NAMALWA (cell line): ENCODE data around the gene ZNF445.
"Not testable (repeated sequence)": the region's sequence is repeated elsewhere in the genome, so short reads cannot be mapped to it uniquely, and the experiment has no call there.

Experiments
- DNase-seq: peaks from one replicate; pipeline ENCODE4 v3.0.0-alpha.2; 2015; ENCODE audit warnings: low spot score

The ZNF445 gene

DNA sequence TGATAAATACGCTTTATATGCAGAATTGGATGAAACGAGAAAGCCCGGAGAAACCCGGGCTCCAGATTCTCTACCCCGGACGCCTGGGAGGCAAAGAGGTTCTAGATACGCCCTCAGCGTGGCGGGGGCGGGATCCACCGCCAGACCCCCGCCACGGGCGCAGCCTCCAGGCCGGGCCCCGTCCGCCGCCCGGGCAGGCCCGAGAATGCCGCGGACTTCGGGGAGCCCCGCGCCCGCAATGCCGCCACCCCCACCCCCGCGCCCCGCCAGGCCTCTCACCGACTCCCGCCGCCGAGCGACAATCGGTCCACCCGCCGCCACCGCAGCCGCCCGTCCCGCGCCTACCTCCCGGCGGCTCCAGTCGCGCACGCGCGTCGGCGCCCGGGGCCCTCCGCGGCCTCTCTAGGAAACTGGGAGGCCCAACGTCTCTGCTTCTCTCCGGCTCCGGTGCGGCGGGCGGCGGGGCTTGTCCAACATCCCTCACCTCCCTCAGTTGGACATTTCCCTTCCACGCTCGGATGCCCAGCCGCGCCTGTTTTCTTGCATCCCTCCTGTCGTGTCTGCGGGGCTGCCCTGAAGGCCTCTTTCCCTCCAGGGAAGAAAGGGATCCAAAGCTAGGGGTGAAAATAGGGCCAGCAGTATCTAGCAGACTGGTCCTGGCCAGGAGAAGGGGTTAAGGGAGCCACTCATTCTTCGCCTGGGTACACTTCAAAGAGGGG, at the start of gene ZNF445:
Gene ZNF445 (minus strand): TSS at position 359 of the 719 bp plus-strand sequence. CDS start 22,121 bp downstream, outside the sequence.
- peak; percentile 74 for DNase-seq

DNA sequence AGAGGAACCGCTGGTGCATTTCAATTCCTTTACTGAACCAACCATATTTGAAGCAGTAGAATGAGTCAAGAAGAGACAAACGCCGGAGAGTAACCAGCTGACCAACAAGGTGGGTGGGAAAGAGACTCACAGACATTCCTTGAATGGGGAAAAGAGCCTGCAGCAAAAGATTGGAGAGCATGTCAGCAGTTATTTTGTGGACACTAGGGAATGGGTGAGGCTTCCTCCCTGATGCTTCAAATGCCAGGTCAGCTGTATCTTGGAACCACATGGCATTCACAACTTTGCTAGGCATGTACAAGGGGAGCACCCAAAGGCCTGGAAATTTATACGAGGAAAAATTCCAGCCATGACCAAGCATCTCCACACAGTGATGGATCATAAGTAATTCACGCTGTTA, 47.6 kb upstream of the ZNF445 start:
- no peak for DNase-seq

DNA sequence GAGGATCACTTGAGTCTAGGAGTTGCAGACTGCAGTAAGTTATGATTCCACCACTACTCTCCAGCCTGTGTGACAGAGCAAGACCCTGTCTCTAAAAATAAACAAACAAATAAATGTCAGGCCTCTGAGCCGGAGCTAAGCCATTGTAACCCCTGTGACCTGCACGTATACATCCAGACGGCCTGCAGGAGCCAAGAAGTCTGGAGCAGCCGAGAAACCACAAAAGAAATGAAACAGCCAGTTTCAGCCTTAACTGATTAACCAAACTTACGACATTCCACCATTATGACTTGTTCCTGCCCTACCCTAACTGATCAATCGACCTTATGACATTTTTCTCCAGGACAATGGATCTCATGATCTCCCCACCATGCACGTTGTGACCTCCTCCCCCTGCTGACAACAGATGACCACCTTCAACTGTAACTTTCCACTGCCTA, 45.0 kb upstream of the ZNF445 start:
- DNase-seq, result no peak

DNA sequence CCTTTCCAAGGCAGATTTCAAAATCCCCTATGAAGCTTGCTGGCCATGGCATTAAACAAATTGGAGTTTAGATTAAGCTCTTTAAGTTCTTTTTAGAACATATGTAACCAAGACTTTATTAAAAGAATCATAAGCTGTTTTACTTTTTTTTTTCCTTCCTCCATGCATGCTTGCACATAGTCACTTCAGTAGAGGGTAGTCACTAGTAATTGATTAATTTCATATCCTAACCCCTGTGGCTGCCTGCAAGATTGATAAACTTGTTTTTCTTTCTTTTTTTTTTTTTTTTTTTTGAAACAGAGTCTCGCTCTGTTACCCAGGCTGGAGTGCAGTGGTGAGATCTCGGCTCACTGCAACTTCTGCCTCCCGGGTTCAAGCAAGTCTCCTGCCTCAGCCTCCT, 44.3 kb upstream of the ZNF445 start:
- no peak for DNase-seq

DNA sequence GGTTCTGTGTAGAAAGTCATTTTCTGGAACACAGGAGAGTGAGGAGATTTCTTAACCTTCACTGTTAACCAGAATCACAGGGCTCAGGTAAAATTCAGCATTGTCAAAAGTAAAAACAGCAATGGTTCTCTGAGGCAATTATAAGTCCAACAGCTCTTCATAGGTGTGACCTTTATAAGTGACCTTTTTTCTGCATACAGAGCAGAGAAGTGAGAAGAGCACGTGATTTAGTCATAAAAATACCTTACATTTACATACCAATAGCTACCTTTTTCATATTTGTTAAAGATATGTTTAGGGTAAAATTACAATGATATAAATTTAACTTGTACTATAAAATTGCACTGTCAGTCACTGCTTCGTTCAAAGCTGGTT, 41.3 kb upstream of the ZNF445 start:
- no peak for DNase-seq

DNA sequence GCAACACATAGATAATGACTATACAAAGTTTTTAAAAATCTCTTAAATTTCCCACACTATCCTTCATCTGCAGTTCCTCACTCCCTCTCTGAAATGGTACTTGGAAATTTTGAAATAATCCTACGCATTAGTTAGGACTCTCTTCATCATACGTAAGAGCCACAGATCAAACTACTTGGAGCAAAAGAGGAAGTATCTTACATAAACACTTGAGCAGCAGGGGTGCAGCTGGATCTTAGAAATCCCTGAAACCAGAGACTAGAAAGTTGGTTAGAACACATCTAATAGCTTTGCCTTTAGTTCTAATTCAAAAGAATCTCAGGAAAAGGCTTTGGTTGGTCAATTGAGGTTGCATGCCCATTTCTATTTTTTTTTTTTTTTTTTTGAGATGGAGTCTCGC, 38.8 kb upstream of the ZNF445 start:
- peak; percentile 11 for DNase-seq

DNA sequence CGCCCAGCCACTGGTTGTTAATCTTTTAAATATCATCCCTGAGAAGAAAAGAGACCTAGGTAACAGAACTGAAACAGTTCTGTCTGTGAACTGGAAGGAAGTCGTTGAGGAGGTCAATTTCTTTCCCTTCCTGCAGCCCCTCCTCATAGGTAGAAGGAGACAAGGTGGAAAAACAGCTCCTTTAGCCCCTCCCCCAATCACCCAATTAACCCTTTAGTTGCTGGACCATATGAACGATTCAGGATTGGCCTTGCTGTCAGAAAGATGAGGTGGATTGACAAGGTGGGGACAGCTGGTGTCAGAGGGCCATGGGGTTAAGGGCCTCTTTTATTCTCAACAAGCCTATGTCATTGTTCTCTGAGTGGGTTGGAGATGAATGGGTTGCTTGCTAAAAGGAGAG, 36.0 kb upstream of the ZNF445 start:
- DNase-seq, result no peak

DNA sequence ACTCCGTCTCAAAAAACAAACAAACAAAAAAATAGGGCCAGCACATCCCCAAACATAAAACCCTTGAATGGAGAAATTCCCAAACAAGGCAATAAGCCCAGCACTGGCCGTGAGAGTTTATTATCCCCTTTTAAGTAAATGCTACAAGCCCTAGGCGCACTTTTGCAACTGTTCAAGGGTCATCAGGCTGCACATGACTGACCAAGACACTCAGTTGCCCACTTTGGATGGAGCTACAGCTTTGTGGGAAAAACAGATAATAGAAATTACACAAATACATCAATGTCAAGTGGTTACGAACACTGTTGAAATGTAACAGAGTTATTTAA, 33.7 kb upstream of the ZNF445 start:
- no peak for DNase-seq

DNA sequence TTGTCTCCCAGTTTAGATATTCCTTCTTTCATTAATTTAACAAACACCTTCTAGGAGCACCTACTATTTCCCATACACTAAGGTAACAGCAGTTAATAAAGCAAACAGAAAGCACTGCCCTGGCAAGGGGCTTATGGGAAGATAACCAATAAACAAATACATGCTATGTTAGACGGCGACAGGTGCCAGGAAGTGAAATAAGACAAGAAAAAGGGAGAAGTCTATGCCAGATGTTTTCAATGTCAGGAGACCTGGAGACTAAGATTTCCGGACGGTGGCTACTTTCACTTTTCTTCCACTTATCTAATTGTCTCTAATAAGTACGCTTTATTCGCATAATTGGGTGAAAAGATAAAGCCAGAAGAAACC, 32.5 kb upstream of the ZNF445 start:
- DNase-seq, result peak; percentile 78

DNA sequence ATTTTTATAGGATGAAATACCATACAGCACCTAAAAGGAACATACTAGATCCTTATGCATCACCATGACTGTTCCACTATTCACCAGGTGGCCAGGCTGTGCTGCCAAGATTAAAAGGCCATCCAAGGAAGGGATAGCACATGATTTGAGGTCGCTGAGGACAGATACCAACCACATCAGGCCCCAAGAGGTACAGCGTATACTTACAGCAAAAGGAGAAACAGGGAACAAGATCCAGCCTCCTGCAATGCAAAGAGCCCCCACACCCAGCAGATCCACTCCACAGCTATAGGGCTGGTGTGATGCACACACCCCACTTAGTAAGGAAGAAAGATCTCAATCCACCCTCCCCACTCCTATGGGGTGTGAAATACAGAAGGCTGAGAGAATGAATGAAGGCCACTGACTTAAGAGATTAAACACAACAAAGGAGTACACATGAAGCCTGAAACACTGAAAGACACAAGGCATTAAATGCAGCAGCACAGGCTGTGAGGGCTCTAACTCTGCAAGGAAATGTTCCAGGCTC, 32.0 kb upstream of the ZNF445 start:
- no peak for DNase-seq

DNA sequence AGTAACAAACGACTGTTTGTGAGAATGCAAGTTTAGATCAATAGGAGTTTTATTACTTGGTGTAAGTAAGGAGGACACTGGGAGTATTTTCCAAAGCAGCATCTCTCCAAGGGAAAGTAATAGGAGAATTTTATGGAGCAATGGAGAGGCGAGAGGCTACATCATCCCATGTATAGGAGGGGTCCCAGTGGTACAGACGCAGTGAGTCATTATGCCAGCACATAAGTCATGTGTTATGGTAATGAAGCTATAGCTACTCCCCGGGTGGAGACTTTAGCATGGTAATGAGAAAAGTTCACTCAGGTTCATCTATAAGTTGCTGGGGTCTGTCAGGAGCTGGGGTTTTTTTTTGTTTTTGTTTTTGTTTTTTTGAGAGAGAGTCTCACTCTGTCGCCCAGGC, 29.5 kb upstream of the ZNF445 start:
- DNase-seq, result no peak

DNA sequence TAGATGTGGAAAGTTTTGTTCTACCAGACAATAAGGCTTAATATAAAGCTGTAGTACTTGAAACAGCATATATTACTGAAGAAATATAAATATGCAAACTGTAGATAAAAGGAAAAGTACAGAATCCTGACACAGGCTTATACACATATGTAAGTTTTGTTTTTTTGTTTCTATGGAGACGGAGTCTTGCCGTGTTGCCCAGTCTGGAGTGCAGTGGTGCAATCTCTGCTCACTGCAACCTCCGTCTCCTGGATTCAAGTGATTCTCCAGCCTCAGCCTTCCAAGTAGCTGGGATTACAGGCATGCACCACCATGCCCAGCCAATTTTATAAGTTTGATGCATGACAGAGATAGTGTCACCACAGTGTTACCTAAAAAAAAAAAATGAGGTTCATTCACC, 29.1 kb upstream of the ZNF445 start:
- DNase-seq, result no peak

DNA sequence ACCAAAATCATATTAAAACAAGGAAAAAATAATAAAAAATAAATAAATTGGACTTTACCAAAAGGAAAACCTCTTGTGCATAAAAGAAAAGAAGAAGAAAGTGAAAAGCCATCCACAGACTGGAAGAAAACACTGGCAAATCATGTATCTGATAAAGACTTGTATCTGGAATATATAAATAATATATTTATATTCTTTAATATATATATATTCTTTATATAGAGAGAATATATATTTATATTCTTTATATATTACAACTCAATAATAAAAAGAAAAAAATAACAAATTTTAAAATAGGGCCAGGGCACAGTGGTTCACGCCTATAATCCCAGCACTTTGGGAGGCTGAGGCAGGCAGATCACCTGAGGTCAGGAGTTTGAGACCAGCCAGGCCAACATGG, 27.1 kb upstream of the ZNF445 start:
- DNase-seq, result no peak

DNA sequence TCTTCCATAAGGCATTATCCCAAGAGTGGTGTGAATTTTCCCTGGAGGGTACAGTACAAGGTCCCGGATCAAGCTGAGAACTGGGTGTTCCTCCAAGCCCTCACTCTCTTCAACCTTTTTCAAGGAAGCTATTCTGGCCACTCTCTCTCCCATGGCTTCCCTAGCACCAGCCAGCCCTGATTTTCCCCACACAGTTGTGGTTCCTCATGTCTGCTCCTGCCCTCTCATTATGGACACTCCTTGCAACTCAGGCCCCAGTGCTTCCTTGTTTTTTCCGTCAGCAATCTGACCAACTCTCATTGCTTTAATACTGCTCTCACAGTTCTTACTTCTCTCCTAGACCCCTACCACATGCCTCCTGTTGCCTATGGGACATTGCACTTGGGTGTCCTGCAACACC, 25.7 kb upstream of the ZNF445 start:
- DNase-seq, result not testable (repeated sequence)

DNA sequence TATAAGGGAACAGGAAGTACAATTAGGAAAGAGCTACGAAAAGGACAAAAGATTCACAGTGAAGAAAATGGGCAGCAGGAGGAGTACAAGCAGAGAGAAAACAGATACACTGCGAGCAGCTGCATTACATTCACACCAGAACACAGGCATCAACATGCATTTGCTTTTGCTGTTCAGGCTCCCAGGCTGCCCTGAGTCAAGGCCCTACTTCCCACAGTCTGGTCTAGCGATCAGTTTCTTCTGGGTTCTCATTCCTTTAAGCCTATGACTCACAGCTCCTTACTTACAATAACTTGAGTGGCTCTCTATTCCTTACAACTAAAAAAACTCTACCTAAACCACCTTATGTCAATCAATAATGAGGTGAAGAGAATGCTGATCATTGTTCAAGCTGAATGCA, 24.5 kb upstream of the ZNF445 start:
- DNase-seq, result no peak

DNA sequence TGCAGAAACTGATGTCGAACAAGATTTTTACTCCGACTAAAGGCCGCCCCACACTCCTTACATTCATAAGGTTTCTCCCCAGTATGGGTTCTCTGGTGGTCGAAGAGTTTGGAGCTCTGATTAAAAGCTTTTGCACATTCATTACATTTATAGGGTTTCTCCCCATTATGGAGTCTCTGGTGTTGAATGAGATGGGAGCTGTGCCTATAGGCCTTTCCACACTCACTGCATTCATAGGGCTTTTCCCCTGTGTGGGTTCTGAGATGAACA, 22.4 kb upstream of the ZNF445 start:
- DNase-seq, result not testable (repeated sequence)

DNA sequence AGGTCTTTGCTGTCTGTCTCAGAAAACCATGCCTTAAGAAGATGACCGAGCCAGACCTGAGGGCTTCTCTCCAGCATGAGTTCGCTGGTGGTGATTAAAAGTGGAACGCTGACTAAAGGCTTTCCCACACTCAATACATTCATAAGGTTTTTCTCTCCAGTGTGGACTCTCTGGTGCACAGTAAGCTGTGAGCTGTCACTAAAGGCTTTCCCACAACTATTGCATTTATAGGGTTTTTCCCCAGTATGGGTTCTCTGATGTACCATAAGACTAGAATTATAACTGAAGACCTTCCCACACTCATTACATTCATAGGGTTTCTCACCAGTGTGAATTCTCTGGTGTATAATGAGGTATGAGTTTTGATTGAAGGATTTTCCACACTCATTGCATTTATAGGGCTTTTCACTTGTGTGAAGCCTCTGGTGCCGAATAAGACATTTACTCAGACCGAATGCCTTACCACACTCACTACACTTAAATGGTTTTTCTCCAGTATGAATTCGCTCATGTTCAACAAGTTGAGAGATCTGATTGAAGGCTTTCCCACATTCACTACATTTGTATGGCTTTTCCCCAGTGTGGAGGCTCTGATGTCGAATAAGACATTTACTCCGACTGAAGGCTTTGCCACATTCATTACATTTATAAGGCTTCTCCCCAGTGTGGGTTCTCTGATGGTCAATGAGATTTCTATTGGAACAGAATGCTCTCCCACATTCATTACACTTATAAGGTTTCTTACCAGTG, 21.9 kb upstream of the ZNF445 start:
- DNase-seq, result no peak

DNA sequence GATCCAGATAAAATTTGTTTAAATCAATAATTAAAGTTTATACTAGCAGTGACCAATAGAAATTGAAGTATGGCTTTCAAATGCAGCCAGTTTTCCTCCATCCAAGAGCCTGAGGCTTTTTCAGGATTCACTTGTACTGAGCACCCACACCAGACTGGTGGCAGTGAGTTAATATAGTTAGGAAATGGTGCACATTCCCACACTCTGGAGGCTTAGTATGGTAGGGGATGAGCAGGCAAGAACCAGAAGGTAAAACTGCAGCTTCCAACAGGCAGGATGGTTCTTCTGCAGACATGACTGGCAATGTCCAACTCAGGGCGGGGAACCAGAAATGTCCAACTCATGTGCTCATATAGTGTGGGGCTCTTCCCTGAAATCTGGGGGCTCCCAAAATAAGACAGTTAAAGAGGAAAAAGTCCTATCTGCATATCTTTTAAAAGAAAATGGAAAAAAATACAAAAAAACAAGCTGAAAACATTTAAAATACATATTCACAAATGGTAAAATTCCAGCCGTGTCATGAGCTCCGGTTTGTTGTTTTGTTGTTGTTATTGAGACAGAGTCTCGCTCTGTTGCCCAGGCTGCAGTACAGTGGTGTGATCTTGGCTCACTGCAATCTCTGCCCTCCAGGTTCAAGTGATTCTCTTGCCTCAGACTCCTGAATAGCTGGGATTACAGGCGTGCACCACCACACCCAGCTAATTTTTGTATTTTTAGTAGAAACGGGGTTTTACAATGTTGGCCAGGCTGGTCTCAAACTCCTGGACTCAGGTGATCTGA, 18.4 kb upstream of the ZNF445 start:
- no peak for DNase-seq

DNA sequence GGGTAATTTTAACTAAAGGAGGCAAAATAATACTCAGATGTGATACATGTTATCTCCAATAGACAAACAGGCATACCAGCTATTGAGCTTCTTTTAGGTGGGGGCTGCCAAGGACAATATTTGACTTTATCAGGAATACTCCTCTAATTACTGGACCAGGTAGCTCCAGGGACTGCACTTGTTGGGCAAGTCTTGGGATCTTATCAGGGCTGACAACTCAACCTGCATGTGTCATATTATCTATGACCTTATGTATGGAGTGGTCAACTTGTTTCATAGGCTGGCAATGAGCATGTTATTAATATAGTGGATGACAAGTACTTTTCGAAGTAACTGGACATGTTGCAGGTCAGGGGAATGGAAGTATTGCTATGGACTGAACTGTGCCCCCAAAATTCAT, 15.0 kb upstream of the ZNF445 start:
- DNase-seq, result no peak

DNA sequence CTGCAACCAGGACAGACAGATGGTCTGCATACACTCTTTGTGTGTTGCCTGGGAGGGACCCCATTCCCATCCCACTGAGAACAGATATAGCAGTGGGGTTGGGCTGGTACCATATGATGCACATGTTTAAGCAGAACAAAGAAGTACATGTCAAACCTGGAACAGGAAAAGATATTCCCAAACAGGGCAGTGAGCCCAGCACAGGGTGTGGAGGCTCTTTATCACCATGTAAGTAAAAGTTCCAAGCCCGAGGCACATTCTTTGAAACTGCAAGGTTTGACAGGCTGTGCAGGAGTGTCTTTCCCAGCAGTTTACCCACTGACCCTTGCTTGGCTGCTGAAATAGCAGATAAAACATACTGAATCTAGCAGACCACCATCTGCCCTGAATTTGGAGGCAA, 5.3 kb upstream of the ZNF445 start:
- DNase-seq, result no peak

DNA sequence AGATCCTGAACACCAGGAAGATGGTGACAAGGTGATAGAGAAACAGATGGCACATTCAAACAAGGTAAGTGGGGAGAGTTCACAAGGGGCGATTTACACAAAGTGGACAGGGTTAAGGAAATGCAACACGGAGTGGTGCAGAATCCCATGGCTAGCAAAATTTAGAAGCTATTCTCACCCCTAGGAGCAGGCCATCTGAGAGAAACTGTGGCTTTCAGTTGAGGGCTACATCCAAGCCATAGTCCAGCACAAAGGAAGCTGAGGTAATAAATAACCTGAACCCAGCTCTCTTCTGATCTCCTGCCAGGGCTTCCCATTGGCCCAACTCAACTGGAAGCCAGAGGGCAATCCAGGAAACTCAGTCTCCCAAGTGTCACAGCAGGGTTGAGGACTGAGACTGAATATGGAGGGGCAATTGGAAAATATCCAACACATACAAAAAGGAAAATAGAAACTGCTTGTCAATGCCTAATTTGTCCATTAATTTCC, 1.2 kb upstream of the ZNF445 start:
- no peak for DNase-seq

DNA sequence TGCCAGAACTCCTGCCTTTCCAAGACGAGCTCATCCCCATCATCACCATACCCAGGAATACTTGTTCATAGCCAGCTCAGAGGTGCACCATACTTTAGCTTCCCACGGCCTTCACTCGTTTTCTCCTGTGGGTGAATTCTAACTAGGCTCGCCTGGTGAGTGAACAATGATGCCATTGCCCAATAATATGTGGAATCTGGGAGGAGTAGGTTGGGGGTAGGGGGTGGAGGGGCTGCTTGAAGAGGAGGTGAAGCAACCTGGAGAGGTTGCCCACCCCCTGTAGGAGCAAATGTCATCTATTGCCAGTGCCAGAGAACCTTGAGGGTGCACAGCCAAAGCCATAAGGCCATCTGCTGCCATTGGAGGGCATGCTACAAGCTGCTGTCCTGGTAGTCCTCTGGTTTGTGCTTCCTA, 592 bp upstream of the ZNF445 start:
- DNase-seq, result peak; percentile 1

DNA sequence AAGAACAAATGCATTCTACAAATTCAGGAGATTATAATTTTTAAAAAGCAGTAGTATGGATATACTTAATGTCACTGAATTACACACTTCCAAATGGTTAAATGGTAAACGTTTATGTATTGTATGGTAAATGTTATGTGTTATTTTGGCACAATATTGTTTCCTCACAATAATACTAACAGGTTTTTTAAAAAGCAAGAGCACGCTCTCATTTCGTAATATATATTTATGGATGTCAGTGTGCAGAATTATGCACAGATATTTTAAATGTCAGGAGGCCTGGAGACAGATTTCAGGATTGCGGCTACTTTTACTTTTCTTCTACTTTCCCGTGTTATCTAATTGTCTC, 533 bp downstream of the ZNF445 start:
- no peak for DNase-seq
